ENCODE measurements around the gene ABHD16A.

The ABHD16A gene

GRCh38 chr6:31661262-31662123, 41.6 kb downstream of the ABHD16A start:
- H3K79me2 ChIP-seq (ENCODE audit: insufficient read depth, low read depth): peaks cover 39% of the 10 kb centered on the region
- H4K20me1 ChIP-seq (ENCODE audit: insufficient read depth): no peaks in the 10 kb centered on the region
- no peak for TF ChIP-seq CTCF (conservative IDR thresholded peaks at IDR 0.05; ENCODE audit: low read depth, low read length)
- peak overlapping the region; percentile 87 for H3K4me2 ChIP-seq
- H2AFZ ChIP-seq (ENCODE audit: low read depth): no peak overlapping the region
- H3K27me3 ChIP-seq (ENCODE audit: insufficient read depth, low read depth): no peaks in the 10 kb centered on the region
- no peaks in the 10 kb centered on the region for H3K36me3 ChIP-seq (ENCODE audit: insufficient read depth)
- H3K27ac ChIP-seq: no peak overlapping the region; the same call in 1 of the 2 replicates
- peaks cover 45% of the 10 kb centered on the region for H3K4me1 ChIP-seq (ENCODE audit: low read depth, poor library complexity, severe bottlenecking)
- H3K9ac ChIP-seq: peak overlapping the region; percentile 60; the same call in 1 of the 2 replicates
- H3K4me3 ChIP-seq (IDR thresholded peaks at IDR 0.05; ENCODE audit: insufficient read depth, low read depth, low read length): no peak overlapping the region

- Histone ChIP-seq H3K79me2 (ENCODE audit: insufficient read depth, low read depth) (peaks cover 33% of the 10 kb centered on the region), H3K4me3 (IDR thresholded peaks at IDR 0.05; ENCODE audit: insufficient read depth, low read depth, low read length) (no peak within 1 kb of the TSS), H3K4me2 (peak within 1 kb of the TSS; percentile 87), H3K4me1 (ENCODE audit: low read depth, poor library complexity, severe bottlenecking) (peaks cover 45% of the 10 kb centered on the region), H3K27me3 (ENCODE audit: insufficient read depth, low read depth) (no peaks in the 10 kb centered on the region), H3K9ac (peak within 1 kb of the TSS; percentile 60; the same call in 1 of the 2 replicates), H3K27ac (peak within 1 kb of the TSS; percentile 42; the same call in 1 of the 2 replicates), H3K36me3 (ENCODE audit: insufficient read depth) (no peaks in the 10 kb centered on the region), H2AFZ (ENCODE audit: low read depth) (peak within 1 kb of the TSS; percentile 56), H4K20me1 (ENCODE audit: insufficient read depth) (no peaks in the 10 kb centered on the region)
- TF ChIP-seq CTCF (conservative IDR thresholded peaks at IDR 0.05; ENCODE audit: low read depth, low read length): no peak
Observed at GRCh38 chr6:31660381-31661261, 42.5 kb downstream of the ABHD16A start, which contains the start of gene C6orf47. TSS of gene C6orf47 (minus strand) at chr6:31660778. CDS start at chr6:31659947, 831 bp downstream.

GRCh38 chr6:31659649-31660380, 43.3 kb downstream of the ABHD16A start:
- peak overlapping the region; percentile 56 for H2AFZ ChIP-seq (ENCODE audit: low read depth)
- H3K27ac ChIP-seq: peak overlapping the region; percentile 42; the same call in 1 of the 2 replicates
- H3K79me2 ChIP-seq (ENCODE audit: insufficient read depth, low read depth): peaks cover 33% of the 10 kb centered on the region
- peaks cover 45% of the 10 kb centered on the region for H3K4me1 ChIP-seq (ENCODE audit: low read depth, poor library complexity, severe bottlenecking)
- peak overlapping the region; percentile 60; the same call in 1 of the 2 replicates for H3K9ac ChIP-seq
- no peaks in the 10 kb centered on the region for H3K36me3 ChIP-seq (ENCODE audit: insufficient read depth)
- no peaks in the 10 kb centered on the region for H4K20me1 ChIP-seq (ENCODE audit: insufficient read depth)
- no peaks in the 10 kb centered on the region for H3K27me3 ChIP-seq (ENCODE audit: insufficient read depth, low read depth)
- H3K4me2 ChIP-seq: peak overlapping the region; percentile 87
- no peak for TF ChIP-seq CTCF (conservative IDR thresholded peaks at IDR 0.05; ENCODE audit: low read depth, low read length)
- no peak overlapping the region for H3K4me3 ChIP-seq (IDR thresholded peaks at IDR 0.05; ENCODE audit: insufficient read depth, low read depth, low read length)

All from KMS-11 (cell line).